Endothelial cell of umbilical vein (primary cell): Measurements from ENCODE around the gene SRGN. TPM values are rescaled to one million over a fixed set of nuclear protein-coding genes. Genes with fewer than 3 reads are reported as not detected.

Source experiments
- BruUV-seq: library from RNA; stranded (reverse); fragments of 400-500 nt; replicated peaks from 2 replicates; lab custom pipeline; 2021; lab: Mats Ljungman, UMichigan
- CTCF ChIA-PET: fragments of 300-600, 350-600 bp; sonication (Branson Sonifier 250); formaldehyde crosslinking; loops from one replicate; lab custom pipeline; 2021; ENCODE audit warnings: antibody characterized with exemption, inconsistent platforms; lab: Charles Lee
- POLR2A ChIA-PET: fragments of 300-600, 350-600 bp; sonication (Branson Sonifier 250); formaldehyde crosslinking; loops from one replicate; lab custom pipeline; 2021; ENCODE audit warnings: antibody characterized with exemption, inconsistent platforms; lab: Charles Lee
- DNase-seq: peaks from one replicate; pipeline ENCODE4 v3.0.0-alpha.2; 2011; ENCODE audit warnings: low read depth, low spot score
- FAIRE-seq: peaks from 2 replicates; lab custom pipeline; 2011; peaks lifted over from hg19 to GRCh38; lab: Jason Lieb, UNC
- H2AFZ ChIP-seq: 2 replicates; pipeline ENCODE4 v1.6.0; 2012; ENCODE audit warnings: low read depth, low read length, control low read depth, inconsistent platforms
- H3K27ac ChIP-seq: 2 replicates; pipeline ENCODE4 v1.5.1; 2011; ENCODE audit warnings: low read depth, mild to moderate bottlenecking, control low read depth, low read length, moderate library complexity; ENCODE audit not compliant: insufficient read depth
- H3K27me3 ChIP-seq, 2 experiments: 2 replicates each; pipeline versions ENCODE4 v1.6.0 to v1.6.1; 2011; ENCODE audit warnings: low read length in 2 of 2, mixed read lengths in 1 of 2; ENCODE audit not compliant: control insufficient read depth in 2 of 2, insufficient read depth in 2 of 2
- H3K36me3 ChIP-seq, 2 experiments: 2 replicates in 1 of 2; 3 replicates in 1 of 2; pipeline ENCODE4 v1.5.1; 2011; ENCODE audit warnings: low read length in 2 of 2, mild to moderate bottlenecking in 1 of 2, moderate library complexity in 1 of 2; ENCODE audit not compliant: control insufficient read depth in 2 of 2, insufficient read depth in 2 of 2; ENCODE audit errors: extremely low read depth in 1 of 2
- H3K4me1 ChIP-seq: 3 replicates; pipeline ENCODE4 v1.5.1; 2011; ENCODE audit warnings: mild to moderate bottlenecking, low read length; ENCODE audit not compliant: control insufficient read depth, insufficient read depth; ENCODE audit errors: extremely low read depth
- H3K4me2 ChIP-seq: 2 replicates; pipeline ENCODE4 v1.6.1; 2011; ENCODE audit warnings: low read length, control low read depth, mixed read lengths; ENCODE audit not compliant: insufficient read depth
- H3K4me3 ChIP-seq, 3 experiments: fragments of 200-600 bp in 1 of 3; sonication (generic), shearing (Covaris generic) in 1 of 3; replicated peaks in 1 of 3; 2 replicates each; pipeline ENCODE4 v1.5.1; 2011 to 2016; ENCODE audit warnings: control low read depth in 3 of 3, low read length in 3 of 3, mild to moderate bottlenecking in 2 of 3, inconsistent platforms in 1 of 3, low read depth in 1 of 3, moderate library complexity in 1 of 3; ENCODE audit not compliant: insufficient read depth in 1 of 3
- H3K79me2 ChIP-seq: 2 replicates; pipeline ENCODE4 v1.6.0; 2012; ENCODE audit warnings: low read length, inconsistent platforms; ENCODE audit not compliant: control insufficient read depth, insufficient read depth
- H3K9ac ChIP-seq: replicated peaks from 2 replicates; pipeline ENCODE3; 2011; ENCODE audit warnings: low read length, control low read depth; ENCODE audit not compliant: insufficient read depth; ENCODE audit errors: extremely low read depth
- H3K9me1 ChIP-seq: replicated peaks from 3 replicates; pipeline ENCODE4 v1.6.0; 2011; ENCODE audit warnings: mild to moderate bottlenecking, low read length; ENCODE audit not compliant: control insufficient read depth, insufficient read depth; ENCODE audit errors: extremely low read depth
- H3K9me3 ChIP-seq: replicated peaks from 2 replicates; pipeline ENCODE4 v1.5.1; 2012; ENCODE audit warnings: low read length, inconsistent platforms; ENCODE audit not compliant: control insufficient read depth, insufficient read depth
- H4K20me1 ChIP-seq: replicated peaks from 2 replicates; pipeline ENCODE3; 2011; ENCODE audit warnings: mild to moderate bottlenecking, low read length; ENCODE audit not compliant: control insufficient read depth, insufficient read depth; ENCODE audit errors: extremely low read depth
- EZH2 ChIP-seq: IDR thresholded peaks from 2 replicates; pipeline ENCODE4 v1.6.1; 2012; ENCODE audit warnings: borderline replicate concordance, low read depth, mild to moderate bottlenecking, moderate library complexity, low read length, inconsistent platforms; ENCODE audit not compliant: severe bottlenecking
- JUN ChIP-seq: IDR thresholded peaks from 2 replicates; pipeline ENCODE4 v1.6.1; 2011; ENCODE audit warnings: borderline replicate concordance, low read depth; ENCODE audit not compliant: insufficient read length, insufficient read depth
- POLR2AphosphoS5 ChIP-seq: IDR thresholded peaks from 2 replicates; pipeline ENCODE4 v1.6.1; 2012; ENCODE audit warnings: low read depth, mild to moderate bottlenecking, control low read depth, low read length, moderate library complexity; ENCODE audit not compliant: insufficient read depth
- dilution Hi-C: fragments of 300-500 bp; cut with MboI; formaldehyde crosslinking; loops from one replicate; pipeline ENCODE4 v1.15.0; 2019; ENCODE audit warnings: low sequenced_read_pairs; ENCODE audit not compliant: extremely low pct_ligation_motif_present
- intact Hi-C: fragments of 100-400 bp; cut with micrococcal nuclease; formaldehyde crosslinking; loops from one replicate; pipeline ENCODE4 v1.10.0; 2022
- polyA plus RNA-seq, 4 experiments: library from polyadenylated mRNA; depleted of rRNA in 3 of 4; stranded (reverse) in 3 of 4; unstranded in 1 of 4; fragments of >200 nt; gene quantifications; 2 replicates each; pipeline versions ENCODE4 v1.2.1 to v1.2.3, GENCODE V29; 2011 to 2012; ENCODE audit warnings: missing spikeins in 1 of 4
- total RNA-seq: library from RNA; stranded (reverse); gene quantifications from 2 replicates; pipeline ENCODE4 v1.2.3, GENCODE V29; 2021
- TF ChIP-seq, protein P1 (sequence below), 2 donors: IDR thresholded peaks; 1 replicate in 1 of 2; 2 replicates in 1 of 2; pipeline ENCODE4 v1.5.1; 2011; ENCODE audit warnings: low read length in 2 of 2, mild to moderate bottlenecking in 2 of 2, moderate library complexity in 2 of 2, control low read depth in 1 of 2, inconsistent platforms in 1 of 2, low read depth in 1 of 2; ENCODE audit not compliant: insufficient read depth in 1 of 2; ENCODE audit errors: extremely low read depth in 1 of 2

SRGN gene
- total and polyA plus RNA-seq, 2 donors (not counting 3 experiments of a cell fraction or from before 2014, with no cell fraction given): 384 to 450 TPM

DNA sequence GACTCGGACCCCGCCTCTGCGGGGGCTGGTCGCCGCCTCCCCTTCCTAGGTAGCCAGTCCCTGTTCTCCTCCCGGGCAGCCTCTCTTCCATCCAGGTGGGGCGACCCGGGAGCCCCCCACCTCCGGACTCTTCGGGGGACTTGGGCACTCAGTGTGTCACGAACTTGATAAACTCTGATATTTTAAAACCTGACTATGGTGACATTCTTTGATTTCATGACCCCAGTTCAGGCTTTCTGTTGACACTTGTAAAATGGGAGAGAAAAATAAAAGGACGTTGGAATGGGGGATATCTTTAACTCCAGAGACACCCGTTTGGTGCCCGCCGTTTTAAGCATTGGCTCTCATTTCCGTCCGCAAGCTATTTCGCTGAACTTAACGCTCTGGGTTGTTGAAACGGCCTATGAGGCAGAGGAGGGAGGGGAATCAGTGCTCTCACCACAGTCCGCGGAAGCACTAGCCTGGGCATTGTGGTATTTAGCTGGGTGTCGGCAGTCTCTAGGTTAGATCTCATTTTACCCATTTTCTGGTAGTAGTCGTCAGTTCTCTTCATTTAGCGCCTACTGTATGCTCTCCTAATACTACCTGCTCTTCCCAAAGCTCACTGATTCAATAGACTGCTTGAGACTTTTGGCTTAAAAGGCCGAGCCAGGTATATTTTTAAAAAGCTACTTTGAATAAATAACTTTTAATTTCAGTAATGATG is 36.8 kb downstream of the SRGN start:
- Histone ChIP-seq H3K27ac (peak overlapping the region; percentile 40), H3K4me3 (peak overlapping the region; percentile 38 to 82 (median 81)), H3K36me3 (no peaks in the 10 kb centered on the region), H4K20me1 (peaks cover 3% of the 10 kb centered on the region), H3K9me3 (no peaks in the 10 kb centered on the region), H3K9ac (peak overlapping the region; percentile 69), H3K27me3 (no peaks in the 10 kb centered on the region), H3K9me1 (no peaks in the 10 kb centered on the region), H3K79me2 (peaks cover 50% of the 10 kb centered on the region), H2AFZ (no peak overlapping the region), H3K4me2 (peak overlapping the region; percentile 89), H3K4me1 (peaks cover 16% of the 10 kb centered on the region)
- dilution Hi-C loops: no loop called here
- TF ChIP-seq EZH2 (no peak), JUN (no peak), POLR2AphosphoS5 (peak; percentile 0)
- TF ChIP-seq, protein P1, sequence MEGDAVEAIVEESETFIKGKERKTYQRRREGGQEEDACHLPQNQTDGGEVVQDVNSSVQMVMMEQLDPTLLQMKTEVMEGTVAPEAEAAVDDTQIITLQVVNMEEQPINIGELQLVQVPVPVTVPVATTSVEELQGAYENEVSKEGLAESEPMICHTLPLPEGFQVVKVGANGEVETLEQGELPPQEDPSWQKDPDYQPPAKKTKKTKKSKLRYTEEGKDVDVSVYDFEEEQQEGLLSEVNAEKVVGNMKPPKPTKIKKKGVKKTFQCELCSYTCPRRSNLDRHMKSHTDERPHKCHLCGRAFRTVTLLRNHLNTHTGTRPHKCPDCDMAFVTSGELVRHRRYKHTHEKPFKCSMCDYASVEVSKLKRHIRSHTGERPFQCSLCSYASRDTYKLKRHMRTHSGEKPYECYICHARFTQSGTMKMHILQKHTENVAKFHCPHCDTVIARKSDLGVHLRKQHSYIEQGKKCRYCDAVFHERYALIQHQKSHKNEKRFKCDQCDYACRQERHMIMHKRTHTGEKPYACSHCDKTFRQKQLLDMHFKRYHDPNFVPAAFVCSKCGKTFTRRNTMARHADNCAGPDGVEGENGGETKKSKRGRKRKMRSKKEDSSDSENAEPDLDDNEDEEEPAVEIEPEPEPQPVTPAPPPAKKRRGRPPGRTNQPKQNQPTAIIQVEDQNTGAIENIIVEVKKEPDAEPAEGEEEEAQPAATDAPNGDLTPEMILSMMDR (IDR thresholded peaks at IDR 0.05; ENCODE audit: extremely low read depth in 1 of 2, insufficient read depth in 1 of 2, low read depth in 1 of 2, low read length in 2 of 2): no peak
- CTCF ChIA-PET: interaction anchor here (1.0 to 5.2 kb wide), 6 partner anchors 24 to 288 kb away, joined by 3 to 51 read pairs (median 4); partner anchors contain the start of gene DDX21
- TSS peak; percentile 52 for BruUV-seq
- POLR2A ChIA-PET: interaction anchor here (0.8 to 0.9 kb wide), 2 partner anchors 24 to 284 kb away, joined by 3 read pairs; no protein-coding TSS in a partner anchor
- peak; percentile 85 for FAIRE-seq
- intact Hi-C loops: loop anchor here (1.0 to 5.0 kb wide), 5 partner anchors 31 to 288 kb away; partner anchors contain the start of gene SUPV3L1
- DNase-seq: peak; percentile 73
